GM18502 (cell line): ENCODE results near the gene KRT17.
"Not testable (repeated sequence)": the region's sequence is repeated elsewhere in the genome, so short reads cannot be mapped to it uniquely, and the experiment has no call there.

ENCODE experiments used
- ATAC-seq: cut with Tn5 transposase; IDR thresholded peaks from one replicate; pipeline ENCODE4 v1.9.1; 2021; ENCODE audit warnings: mild to moderate bottlenecking; ENCODE audit not compliant: unreplicated experiment, poor library complexity

The KRT17 gene

GRCh38 chr17:41622340-41623183 lies 1.8 kb downstream of the KRT17 start:
- ATAC-seq: not testable (repeated sequence)

- no peak for ATAC-seq
These were observed 2.5 kb downstream of the KRT17 start for GRCh38 chr17:41621916-41622315.

- ATAC-seq: not testable (repeated sequence)
These were observed 2.9 kb downstream of the KRT17 start for GRCh38 chr17:41621435-41621817.

- no peak for ATAC-seq
These were observed 3.6 kb downstream of the KRT17 start for GRCh38 chr17:41620583-41621434.

GRCh38 chr17:41619927-41620582 lies 4.3 kb downstream of the KRT17 start:
- not testable (repeated sequence) for ATAC-seq

GRCh38 chr17:41619036-41619926 lies 5.1 kb downstream of the KRT17 start:
- no peak for ATAC-seq

- no peak for ATAC-seq
These were observed 5.9 kb downstream of the KRT17 start for GRCh38 chr17:41618341-41619035.

- no peak for ATAC-seq
These were observed 6.7 kb downstream of the KRT17 start for GRCh38 chr17:41617698-41618097.

- ATAC-seq: no peak
These were observed 7.2 kb downstream of the KRT17 start for GRCh38 chr17:41617136-41617535.

- not testable (repeated sequence) for ATAC-seq
These were observed 7.9 kb downstream of the KRT17 start for GRCh38 chr17:41616486-41616885.

- ATAC-seq: no peak
These were observed 8.9 kb downstream of the KRT17 start for GRCh38 chr17:41615454-41615853.

- ATAC-seq: not testable (repeated sequence)
These were observed 9.6 kb downstream of the KRT17 start for GRCh38 chr17:41614767-41615166.

- ATAC-seq: no peak
These were observed 10.3 kb downstream of the KRT17 start for GRCh38 chr17:41614098-41614497.

- ATAC-seq: no peak
These were observed 10.9 kb downstream of the KRT17 start for GRCh38 chr17:41613277-41614082.

- ATAC-seq: not testable (repeated sequence)
These were observed 11.8 kb downstream of the KRT17 start, which contains the start of gene KRT16 for GRCh38 chr17:41612376-41613160. Gene KRT16 (minus strand): TSS chr17:41612767. CDS start chr17:41612688, 79 bp downstream.

- ATAC-seq: no peak
These were observed 13.3 kb downstream of the KRT17 start for GRCh38 chr17:41610965-41611640.

GRCh38 chr17:41610061-41610517 lies 14.3 kb downstream of the KRT17 start:
- ATAC-seq: not testable (repeated sequence)
